ENCODE measurements around the gene MRPL32.

MRPL32 gene

DNA sequence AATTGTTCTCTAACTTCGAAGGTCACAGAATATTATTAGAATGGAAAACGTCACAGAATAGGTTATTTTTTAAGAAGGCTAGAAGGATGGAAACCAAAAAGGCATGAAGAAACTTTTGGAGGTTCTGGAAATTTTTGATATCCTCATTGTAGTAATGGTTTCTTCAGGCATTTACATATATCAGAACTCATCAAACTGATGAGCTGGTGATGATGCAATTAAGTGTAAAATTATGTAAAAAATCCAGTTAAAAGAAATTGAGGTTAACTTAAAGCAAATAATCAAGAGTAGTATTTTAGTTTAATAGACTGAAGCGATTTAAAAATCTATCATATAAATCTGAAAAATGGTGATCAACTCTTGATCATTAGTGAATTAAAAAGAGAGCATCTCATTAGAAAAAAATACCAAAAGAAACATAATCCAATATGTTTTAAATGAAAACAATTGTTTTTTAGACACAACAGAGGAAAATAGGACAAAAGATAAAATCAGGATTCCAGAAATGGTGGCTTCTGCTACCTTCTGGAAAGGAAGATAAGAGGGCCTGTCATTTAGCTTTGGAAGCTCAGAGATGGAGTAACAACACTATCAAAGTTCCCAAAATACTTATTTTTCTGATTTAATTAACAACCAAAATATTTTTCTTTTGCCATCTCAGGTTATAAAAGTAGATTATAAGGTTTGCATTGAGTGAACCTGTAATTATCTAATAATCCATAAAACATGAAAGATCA is 10.0 kb upstream of the MRPL32 start:
- no peak overlapping the region for H3K4me2 ChIP-seq
- H3K36me3 ChIP-seq (ENCODE audit: insufficient read depth), result peaks cover 33% of the 10 kb centered on the region; the same call in 1 of the 2 replicates
- peaks cover 26% of the 10 kb centered on the region for H3K79me2 ChIP-seq (ENCODE audit: insufficient read depth, low read depth)

DNA sequence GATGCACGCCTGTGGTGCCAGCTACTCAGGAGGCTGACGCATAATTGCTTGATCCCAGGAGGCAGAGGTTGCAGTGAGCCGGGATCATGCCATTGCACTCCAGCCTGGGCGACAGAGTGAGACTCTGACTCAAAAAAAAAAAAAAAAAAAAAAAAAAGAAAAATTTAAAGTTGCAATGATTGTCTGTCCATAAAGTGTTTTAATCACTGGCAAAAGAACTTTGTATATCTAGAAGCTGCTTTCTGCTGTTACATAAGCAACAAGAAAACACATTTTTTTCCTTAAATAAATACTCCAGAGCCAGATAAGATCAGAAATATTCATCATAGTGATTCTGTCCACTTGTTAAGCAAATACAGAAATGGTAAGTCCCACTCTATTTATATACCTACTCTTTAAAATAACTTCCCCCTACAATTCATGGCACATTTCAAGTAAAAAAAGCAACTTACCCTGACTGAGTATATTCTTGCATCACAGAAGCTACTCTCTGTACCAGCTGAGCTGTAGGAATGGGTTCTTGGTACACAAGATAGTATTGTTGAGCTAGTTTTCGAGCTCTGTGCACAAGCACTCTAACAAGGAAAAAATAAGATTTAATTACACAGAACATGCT is 7.8 kb upstream of the MRPL32 start:
- Histone ChIP-seq H2AFZ (ENCODE audit: low read depth) (no peak overlapping the region), H3K79me2 (ENCODE audit: insufficient read depth, low read depth) (peaks cover 47% of the 10 kb centered on the region), H4K20me1 (ENCODE audit: insufficient read depth) (peaks cover 12% of the 10 kb centered on the region), H3K4me2 (0 out of 2 replicates have a peak overlapping the region, but pooled peaks have one; percentile 22), H3K36me3 (ENCODE audit: insufficient read depth) (peaks cover 32% of the 10 kb centered on the region; the same call in 1 of the 2 replicates), H3K4me3 (IDR thresholded peaks at IDR 0.05; ENCODE audit: insufficient read depth, low read depth, low read length) (no peak overlapping the region), H3K4me1 (ENCODE audit: low read depth, poor library complexity, severe bottlenecking) (peaks cover 69% of the 10 kb centered on the region), H3K27ac (no peak overlapping the region), H3K9ac (no peak overlapping the region), H3K27me3 (ENCODE audit: insufficient read depth, low read depth) (no peaks in the 10 kb centered on the region)
- TF ChIP-seq, protein P1, sequence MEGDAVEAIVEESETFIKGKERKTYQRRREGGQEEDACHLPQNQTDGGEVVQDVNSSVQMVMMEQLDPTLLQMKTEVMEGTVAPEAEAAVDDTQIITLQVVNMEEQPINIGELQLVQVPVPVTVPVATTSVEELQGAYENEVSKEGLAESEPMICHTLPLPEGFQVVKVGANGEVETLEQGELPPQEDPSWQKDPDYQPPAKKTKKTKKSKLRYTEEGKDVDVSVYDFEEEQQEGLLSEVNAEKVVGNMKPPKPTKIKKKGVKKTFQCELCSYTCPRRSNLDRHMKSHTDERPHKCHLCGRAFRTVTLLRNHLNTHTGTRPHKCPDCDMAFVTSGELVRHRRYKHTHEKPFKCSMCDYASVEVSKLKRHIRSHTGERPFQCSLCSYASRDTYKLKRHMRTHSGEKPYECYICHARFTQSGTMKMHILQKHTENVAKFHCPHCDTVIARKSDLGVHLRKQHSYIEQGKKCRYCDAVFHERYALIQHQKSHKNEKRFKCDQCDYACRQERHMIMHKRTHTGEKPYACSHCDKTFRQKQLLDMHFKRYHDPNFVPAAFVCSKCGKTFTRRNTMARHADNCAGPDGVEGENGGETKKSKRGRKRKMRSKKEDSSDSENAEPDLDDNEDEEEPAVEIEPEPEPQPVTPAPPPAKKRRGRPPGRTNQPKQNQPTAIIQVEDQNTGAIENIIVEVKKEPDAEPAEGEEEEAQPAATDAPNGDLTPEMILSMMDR (conservative IDR thresholded peaks at IDR 0.05; ENCODE audit: low read depth, low read length), result no peak

More for the DNA sequence above, 10.0 kb upstream of the MRPL32 start:
- no peaks in the 10 kb centered on the region for H3K27me3 ChIP-seq (ENCODE audit: insufficient read depth, low read depth)
- H4K20me1 ChIP-seq (ENCODE audit: insufficient read depth), result peaks cover 2% of the 10 kb centered on the region; the same call in 1 of the 2 replicates
- peaks cover 49% of the 10 kb centered on the region for H3K4me1 ChIP-seq (ENCODE audit: low read depth, poor library complexity, severe bottlenecking)
- no peak overlapping the region for H3K27ac ChIP-seq
- no peak overlapping the region for H2AFZ ChIP-seq (ENCODE audit: low read depth)
- no peak overlapping the region for H3K4me3 ChIP-seq (IDR thresholded peaks at IDR 0.05; ENCODE audit: insufficient read depth, low read depth, low read length)
- H3K9ac ChIP-seq, result no peak overlapping the region
- TF ChIP-seq, protein P1 (conservative IDR thresholded peaks at IDR 0.05; ENCODE audit: low read depth, low read length), result no peak

DNA sequence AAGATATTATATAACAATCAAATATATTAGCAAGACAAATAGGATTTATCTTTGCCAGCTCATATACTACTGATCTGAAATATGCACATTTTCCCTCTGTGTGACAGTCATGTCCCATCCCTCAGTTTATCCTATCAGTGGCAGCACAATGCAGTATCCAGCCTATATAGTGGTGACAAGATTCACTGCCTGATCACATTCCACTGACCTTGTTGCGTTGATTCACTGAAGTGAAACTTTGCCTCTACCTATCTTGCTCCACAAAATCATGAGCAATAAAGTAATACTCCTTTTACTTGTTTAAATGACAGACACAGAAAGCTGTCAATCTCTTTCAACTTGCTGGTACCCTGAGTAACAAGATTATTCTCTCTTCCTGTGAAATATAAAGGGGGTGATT is 6.5 kb upstream of the MRPL32 start:
- Histone ChIP-seq H3K4me2 (no peak overlapping the region), H3K79me2 (ENCODE audit: insufficient read depth, low read depth) (peaks cover 60% of the 10 kb centered on the region), H3K9ac (no peak overlapping the region), H3K4me3 (IDR thresholded peaks at IDR 0.05; ENCODE audit: insufficient read depth, low read depth, low read length) (no peak overlapping the region), H3K27me3 (ENCODE audit: insufficient read depth, low read depth) (no peaks in the 10 kb centered on the region), H3K36me3 (ENCODE audit: insufficient read depth) (peaks cover 32% of the 10 kb centered on the region; the same call in 1 of the 2 replicates), H3K27ac (no peak overlapping the region), H2AFZ (ENCODE audit: low read depth) (no peak overlapping the region), H3K4me1 (ENCODE audit: low read depth, poor library complexity, severe bottlenecking) (peaks cover 82% of the 10 kb centered on the region), H4K20me1 (ENCODE audit: insufficient read depth) (peaks cover 23% of the 10 kb centered on the region)
- TF ChIP-seq, protein P1 (conservative IDR thresholded peaks at IDR 0.05; ENCODE audit: low read depth, low read length), result no peak

DNA sequence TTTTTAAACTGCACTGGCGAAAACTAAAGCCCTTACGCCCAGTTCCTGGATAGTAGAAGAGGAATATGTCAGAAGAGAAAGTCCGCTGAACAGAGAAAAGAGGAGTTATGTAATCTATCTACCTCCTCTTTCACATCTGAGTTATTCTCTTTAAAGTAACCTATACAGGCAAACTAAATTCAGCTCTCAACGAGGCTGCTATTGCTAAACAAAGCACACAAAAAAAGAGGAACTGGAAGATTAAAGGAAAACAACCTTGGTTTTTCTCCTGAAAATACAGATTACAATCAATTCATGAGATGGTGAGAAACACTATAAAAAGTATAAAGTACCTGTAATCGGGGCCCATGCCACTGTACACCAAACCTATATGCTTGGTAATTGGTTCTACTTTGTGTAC is 6.0 kb upstream of the MRPL32 start:
- Histone ChIP-seq H3K36me3 (ENCODE audit: insufficient read depth) (peaks cover 31% of the 10 kb centered on the region; the same call in 1 of the 2 replicates), H3K27ac (no peak overlapping the region), H3K9ac (no peak overlapping the region), H3K4me3 (IDR thresholded peaks at IDR 0.05; ENCODE audit: insufficient read depth, low read depth, low read length) (no peak overlapping the region), H3K4me1 (ENCODE audit: low read depth, poor library complexity, severe bottlenecking) (peaks cover 83% of the 10 kb centered on the region), H4K20me1 (ENCODE audit: insufficient read depth) (peaks cover 27% of the 10 kb centered on the region), H2AFZ (ENCODE audit: low read depth) (no peak overlapping the region), H3K4me2 (no peak overlapping the region), H3K27me3 (ENCODE audit: insufficient read depth, low read depth) (no peaks in the 10 kb centered on the region), H3K79me2 (ENCODE audit: insufficient read depth, low read depth) (peaks cover 66% of the 10 kb centered on the region)
- TF ChIP-seq, protein P1 (conservative IDR thresholded peaks at IDR 0.05; ENCODE audit: low read depth, low read length), result no peak

Measured in KMS-11 (cell line).